ENCODE measurements around the gene TMCC2. TPM values are rescaled to one million over a fixed set of nuclear protein-coding genes. Genes with fewer than 3 reads are reported as not detected.

The TMCC2 gene
- total RNA-seq, 2 experiments from 2014 or later = 2.6 to 2.7 TPM

DNA sequence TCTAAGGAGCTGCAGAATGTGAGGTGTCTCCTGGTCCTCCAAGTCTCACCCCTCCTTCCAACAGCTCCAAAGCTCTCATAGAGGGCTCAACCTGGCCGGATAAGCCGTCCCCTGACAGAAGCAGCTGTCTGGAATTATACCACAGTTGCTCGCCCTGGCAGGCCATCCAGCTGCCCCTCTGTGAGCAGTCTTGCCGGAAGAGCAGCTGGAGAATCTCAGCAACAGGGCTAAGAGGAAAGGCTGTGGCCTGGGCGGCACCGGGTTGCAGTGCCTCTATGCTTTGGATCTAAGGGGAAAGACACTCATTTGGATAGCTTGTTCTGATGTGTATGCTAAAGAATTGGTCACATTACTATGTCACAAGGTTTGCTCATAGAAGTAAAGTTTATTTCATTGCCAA is 12.4 kb downstream of the TMCC2 start:
- Mint-ChIP-seq H3K4me3 (no peak overlapping the region), H3K9me3 (ENCODE audit: insufficient read depth) (no peaks in the 10 kb centered on the region), H3K27me3 (ENCODE audit: low read depth) (peaks cover 2% of the 10 kb centered on the region), H3K36me3 (ENCODE audit: low read depth) (no peaks in the 10 kb centered on the region), H3K27ac (no peak overlapping the region), H3K4me1 (ENCODE audit: low read depth) (peaks cover 9% of the 10 kb centered on the region)
- ChIA-PET CTCF (interaction anchor here (1.1 to 24.8 kb wide), 3 partner anchors 12 to 33 kb away, joined by 3 to 509 read pairs (median 42); partner anchors contain the start of gene TMCC2), POLR2A (no interaction called here)
- DNase-seq (no peak), ATAC-seq (no peak)

DNA sequence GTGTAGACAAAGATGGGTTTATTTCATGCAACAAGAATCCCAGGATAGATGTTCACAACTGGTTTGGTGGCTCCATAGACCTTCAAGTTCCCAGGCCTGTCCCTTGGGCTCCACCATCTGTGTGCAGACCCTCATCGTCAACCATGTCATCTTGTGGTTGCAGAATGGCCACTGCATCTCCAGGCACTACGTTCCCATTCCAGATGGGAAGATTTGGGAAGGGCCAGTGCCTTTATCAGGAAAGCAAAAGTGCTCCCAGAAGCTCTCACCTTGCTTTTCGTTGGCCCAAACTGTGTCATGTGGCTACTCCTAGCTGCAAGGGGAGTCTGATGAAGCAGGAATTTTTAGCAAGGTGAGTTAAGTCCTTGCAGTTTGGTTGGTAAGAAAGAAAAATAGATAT is 12.8 kb downstream of the TMCC2 start:
- Mint-ChIP-seq H3K4me3 (no peak overlapping the region), H3K27me3 (ENCODE audit: low read depth) (peaks cover 2% of the 10 kb centered on the region), H3K4me1 (ENCODE audit: low read depth) (peaks cover 9% of the 10 kb centered on the region), H3K36me3 (ENCODE audit: low read depth) (no peaks in the 10 kb centered on the region), H3K9me3 (ENCODE audit: insufficient read depth) (no peaks in the 10 kb centered on the region), H3K27ac (no peak overlapping the region)
- ChIA-PET CTCF (interaction anchor here (1.1 to 24.8 kb wide), 3 partner anchors 12 to 33 kb away, joined by 3 to 509 read pairs (median 42); partner anchors contain the start of gene TMCC2), POLR2A (no interaction called here)
- no peak for ATAC-seq
- DNase-seq = no peak

DNA sequence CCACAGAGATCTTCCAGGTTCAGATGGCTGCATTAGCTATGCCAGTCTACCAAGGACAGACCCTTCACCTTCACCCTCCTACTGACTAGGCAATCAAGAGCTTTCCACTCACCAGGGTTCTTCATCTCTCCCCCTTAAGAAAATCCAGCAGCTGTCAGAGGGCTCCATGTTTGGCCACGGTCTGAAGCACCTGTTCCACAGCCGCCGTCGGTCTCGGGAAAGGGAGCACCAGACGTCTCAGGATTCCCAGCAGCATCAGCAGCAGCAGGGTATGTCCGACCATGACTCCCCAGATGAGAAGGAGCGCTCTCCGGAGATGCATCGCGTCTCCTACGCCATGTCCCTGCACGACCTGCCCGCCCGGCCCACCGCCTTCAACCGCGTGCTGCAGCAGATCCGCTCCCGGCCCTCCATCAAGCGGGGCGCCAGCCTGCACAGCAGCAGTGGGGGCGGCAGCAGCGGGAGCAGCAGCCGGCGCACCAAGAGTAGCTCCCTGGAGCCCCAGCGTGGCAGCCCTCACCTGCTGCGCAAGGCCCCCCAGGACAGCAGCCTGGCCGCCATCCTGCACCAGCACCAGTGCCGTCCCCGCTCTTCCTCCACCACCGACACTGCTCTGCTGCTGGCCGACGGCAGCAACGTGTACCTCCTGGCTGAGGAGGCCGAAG is 13.8 kb downstream of the TMCC2 start:
- Mint-ChIP-seq H3K4me1 (ENCODE audit: low read depth) (peaks cover 16% of the 10 kb centered on the region), H3K27ac (no peak overlapping the region), H3K4me3 (no peak overlapping the region), H3K27me3 (ENCODE audit: low read depth) (peaks cover 2% of the 10 kb centered on the region), H3K36me3 (ENCODE audit: low read depth) (no peaks in the 10 kb centered on the region), H3K9me3 (ENCODE audit: insufficient read depth) (no peaks in the 10 kb centered on the region)
- DNase-seq = no peak
- POLR2A ChIA-PET = no interaction called here
- ATAC-seq = no peak
- CTCF ChIA-PET = interaction anchor here (1.1 to 24.8 kb wide), 4 partner anchors 13 to 32 kb away, joined by 3 to 509 read pairs (median 22); partner anchors contain the start of gene TMCC2

DNA sequence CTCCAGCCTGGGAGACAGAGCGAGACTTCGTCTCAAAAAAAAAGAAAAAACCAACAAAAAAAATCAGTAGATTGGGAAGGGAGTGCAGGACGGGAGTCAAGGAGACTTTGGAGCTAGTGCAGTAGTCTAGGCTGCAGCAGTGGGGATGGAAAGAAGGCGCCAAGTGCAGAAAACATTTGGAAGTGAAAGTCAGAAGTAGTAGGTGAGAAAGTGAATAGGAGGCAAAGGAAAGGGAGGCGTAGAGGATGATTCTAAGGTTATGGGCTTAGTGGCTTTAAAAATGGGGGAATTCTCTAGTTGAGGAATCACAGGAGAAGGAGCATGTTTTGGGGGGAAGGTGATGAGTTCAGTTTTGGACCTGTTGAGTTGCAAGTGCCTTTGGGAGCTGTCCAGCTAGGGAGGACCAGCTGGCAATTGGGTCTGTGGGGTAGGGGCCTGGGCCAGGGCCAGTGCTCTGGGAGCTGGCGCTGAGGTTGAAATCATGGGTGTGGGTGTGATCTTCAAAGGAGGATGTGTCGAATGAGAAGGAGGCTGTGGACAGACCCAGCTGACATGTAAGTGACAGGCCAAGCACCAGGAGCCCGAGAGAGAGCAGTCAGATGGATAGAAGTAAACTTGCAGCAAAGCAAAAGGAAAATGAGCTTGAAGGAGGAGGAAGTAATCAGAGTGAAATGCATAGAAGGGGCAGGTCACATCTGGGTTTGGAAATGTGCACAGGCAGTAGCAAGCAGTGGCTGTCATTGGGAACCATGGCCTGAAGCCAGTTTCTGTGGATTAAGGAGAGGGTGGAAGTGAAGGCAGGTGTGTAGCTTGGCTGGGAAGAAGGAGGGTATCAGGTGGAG is 15.8 kb downstream of the TMCC2 start:
- Mint-ChIP-seq H3K4me3 (no peak overlapping the region), H3K4me1 (ENCODE audit: low read depth) (peaks cover 19% of the 10 kb centered on the region), H3K27me3 (ENCODE audit: low read depth) (peaks cover 2% of the 10 kb centered on the region), H3K9me3 (ENCODE audit: insufficient read depth) (no peaks in the 10 kb centered on the region), H3K36me3 (ENCODE audit: low read depth) (no peaks in the 10 kb centered on the region), H3K27ac (no peak overlapping the region)
- ChIA-PET CTCF (interaction anchor here (22.7 to 24.8 kb wide), 2 partner anchors 7 to 11 kb away, joined by 509 read pairs; partner anchors contain the start of gene TMCC2), POLR2A (interaction anchor here (0.6 kb wide), 1 partner anchor 1697 kb away, joined by 3 read pairs; no protein-coding TSS in a partner anchor)
- no peak for DNase-seq
- ATAC-seq = no peak

DNA sequence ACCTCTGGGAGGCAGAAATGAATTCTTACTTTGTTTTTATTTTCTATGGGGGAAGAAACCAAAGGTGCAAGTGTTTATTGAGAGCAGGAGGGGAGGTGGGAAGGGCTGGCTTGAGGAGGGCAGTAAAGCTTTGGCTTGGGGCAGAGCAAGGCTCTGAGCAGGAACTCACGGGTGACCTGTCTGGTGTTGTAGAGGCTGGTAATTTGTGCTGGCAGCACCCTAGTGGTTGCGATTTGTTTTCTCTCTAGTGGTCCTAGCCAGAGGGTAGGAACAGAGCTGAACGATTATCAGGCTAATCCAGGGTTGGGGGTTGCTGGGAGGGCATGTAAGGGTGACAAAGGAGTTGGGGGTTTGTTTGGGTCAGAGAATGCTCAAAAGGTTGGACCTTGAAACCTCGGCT is 16.6 kb downstream of the TMCC2 start:
- Mint-ChIP-seq H3K4me3 (no peak overlapping the region), H3K36me3 (ENCODE audit: low read depth) (no peaks in the 10 kb centered on the region), H3K4me1 (ENCODE audit: low read depth) (peaks cover 19% of the 10 kb centered on the region), H3K27me3 (ENCODE audit: low read depth) (no peaks in the 10 kb centered on the region), H3K27ac (no peak overlapping the region), H3K9me3 (ENCODE audit: insufficient read depth) (no peaks in the 10 kb centered on the region)
- CTCF ChIA-PET = interaction anchor here (22.7 to 24.8 kb wide), 2 partner anchors 8 to 10 kb away, joined by 509 read pairs; partner anchors contain the start of gene TMCC2
- ATAC-seq = no peak
- POLR2A ChIA-PET = interaction anchor here (0.6 kb wide), 1 partner anchor 1698 kb away, joined by 3 read pairs; no protein-coding TSS in a partner anchor
- DNase-seq = no peak

DNA sequence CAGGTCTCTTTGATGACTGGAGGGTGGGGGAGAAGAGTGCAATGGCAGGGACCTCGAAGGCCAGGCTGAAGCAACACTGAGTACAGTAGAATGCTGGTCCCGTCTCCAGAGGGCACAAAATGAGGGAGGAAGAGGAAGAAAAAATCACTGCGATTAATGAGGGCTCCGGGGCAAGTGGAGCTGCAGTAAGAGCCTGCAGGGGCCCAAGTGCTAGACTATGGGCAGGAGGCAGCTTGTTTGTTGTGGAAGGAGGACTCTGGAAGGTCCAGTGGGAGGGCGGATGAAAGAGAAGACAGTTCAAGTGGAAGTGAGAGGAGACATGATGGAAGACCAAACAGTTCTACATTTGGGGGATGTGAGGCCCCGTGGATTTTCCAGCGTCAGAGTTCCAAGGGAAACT is 17.4 kb downstream of the TMCC2 start:
- POLR2A ChIA-PET = no interaction called here

DNA sequence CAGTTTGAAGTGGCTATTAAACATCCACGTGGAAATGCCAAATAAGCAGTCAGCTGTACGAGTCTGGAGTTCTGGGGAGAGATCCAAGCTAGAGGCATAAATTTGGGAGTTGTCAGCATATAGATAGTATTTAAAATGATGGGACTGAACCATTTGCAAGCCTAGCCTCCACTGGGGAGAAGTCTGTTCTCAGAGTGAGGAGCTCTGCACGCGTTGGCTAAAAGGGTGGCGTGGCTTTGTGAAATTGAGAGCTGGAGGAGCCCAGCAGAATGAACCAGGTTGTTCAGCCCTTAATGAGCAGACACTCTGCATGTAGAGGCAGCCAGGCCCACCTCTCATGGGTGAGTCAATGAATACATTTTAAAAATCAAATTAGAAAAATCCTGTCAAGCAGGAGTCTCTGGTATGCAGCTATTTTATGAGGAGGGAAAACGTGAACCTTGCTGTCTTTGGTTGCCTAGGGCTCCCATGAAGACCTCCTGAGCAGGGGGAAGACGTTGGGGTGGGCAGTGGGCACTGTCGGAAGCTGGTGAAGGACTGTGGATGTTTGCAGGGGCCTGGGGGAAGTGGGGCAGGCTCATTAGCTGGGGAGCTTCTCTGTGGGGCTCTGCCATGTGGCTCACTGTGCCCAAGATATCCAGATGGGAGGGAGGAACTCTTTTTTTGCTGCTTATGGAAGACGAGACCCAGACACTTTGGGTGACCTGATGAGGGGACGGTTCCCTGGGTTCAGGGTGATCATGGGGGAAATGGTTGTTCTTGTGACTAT is 18.8 kb downstream of the TMCC2 start:
- ChIA-PET POLR2A (interaction anchor here (1.3 kb wide), 1 partner anchor 34 kb away, joined by 3 read pairs; no protein-coding TSS in a partner anchor), CTCF (interaction anchor here (0.7 to 24.8 kb wide), 11 partner anchors 8 to 257 kb away, joined by 3 to 509 read pairs (median 3); partner anchors contain the start of gene TMCC2)
- Mint-ChIP-seq H3K27ac (no peak overlapping the region), H3K4me3 (no peak overlapping the region), H3K9me3 (ENCODE audit: insufficient read depth) (no peaks in the 10 kb centered on the region), H3K27me3 (ENCODE audit: low read depth) (no peaks in the 10 kb centered on the region), H3K4me1 (ENCODE audit: low read depth) (peaks cover 19% of the 10 kb centered on the region), H3K36me3 (ENCODE audit: low read depth) (no peaks in the 10 kb centered on the region)
- no peak for ATAC-seq
- DNase-seq = no peak

More for the DNA sequence above, 17.4 kb downstream of the TMCC2 start:
- H3K27ac Mint-ChIP-seq = no peak overlapping the region
- no peaks in the 10 kb centered on the region for H3K36me3 Mint-ChIP-seq (ENCODE audit: low read depth)
- DNase-seq (no peak), ATAC-seq (no peak)
- no peaks in the 10 kb centered on the region for H3K27me3 Mint-ChIP-seq (ENCODE audit: low read depth)
- CTCF ChIA-PET = interaction anchor here (1.1 to 24.8 kb wide), 4 partner anchors 9 to 103 kb away, joined by 3 to 509 read pairs (median 256); partner anchors contain the start of gene TMCC2
- peaks cover 19% of the 10 kb centered on the region for H3K4me1 Mint-ChIP-seq (ENCODE audit: low read depth)
- H3K9me3 Mint-ChIP-seq (ENCODE audit: insufficient read depth) = no peaks in the 10 kb centered on the region
- H3K4me3 Mint-ChIP-seq = no peak overlapping the region

DNA sequence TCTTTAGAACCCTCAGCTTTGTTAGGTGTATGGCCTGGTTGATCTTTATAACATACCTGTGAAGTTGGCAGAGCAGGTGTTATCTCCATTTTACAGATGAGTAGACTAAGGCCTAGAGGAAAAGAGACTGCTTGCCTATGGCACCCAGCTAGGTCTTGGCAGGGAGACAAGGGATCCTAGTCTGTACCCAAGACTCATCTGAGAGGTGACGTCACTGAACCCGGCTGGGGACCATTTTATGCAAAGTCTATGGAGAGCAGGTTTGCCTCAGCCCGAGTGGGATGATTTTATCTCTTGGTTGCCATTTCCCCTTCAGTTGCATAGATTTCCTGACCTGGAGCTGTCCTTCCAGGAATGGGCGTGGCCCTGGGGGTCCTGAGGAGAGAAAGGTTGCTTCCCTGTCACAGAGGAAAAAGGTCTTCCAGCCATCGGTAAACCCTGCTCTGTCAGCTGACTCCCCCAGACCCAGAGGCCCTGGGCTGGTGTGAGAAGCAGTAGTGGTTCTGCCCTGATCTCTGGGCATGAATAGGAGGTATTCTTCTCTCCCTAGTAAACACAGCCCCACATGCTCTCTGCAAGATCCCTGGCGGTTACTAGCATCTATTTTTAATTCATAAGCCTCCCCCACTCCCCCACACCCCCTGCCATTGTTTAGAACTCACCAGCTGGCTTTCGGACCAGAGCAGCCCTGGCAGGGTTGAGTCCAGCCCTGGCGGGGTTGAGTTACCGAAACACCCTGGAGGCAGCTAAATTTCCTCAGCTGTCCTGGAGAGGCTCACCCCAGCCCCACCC is 19.6 kb downstream of the TMCC2 start:
- CTCF ChIA-PET = interaction anchor here (0.8 to 24.8 kb wide), 7 partner anchors 7 to 107 kb away, joined by 3 to 509 read pairs (median 3); partner anchors contain the start of gene TMCC2
- ATAC-seq (no peak), DNase-seq (no peak)
- H3K27ac Mint-ChIP-seq = no peak overlapping the region
- no peaks in the 10 kb centered on the region for H3K9me3 Mint-ChIP-seq (ENCODE audit: insufficient read depth)
- POLR2A ChIA-PET = interaction anchor here (1.3 kb wide), 1 partner anchor 35 kb away, joined by 3 read pairs; no protein-coding TSS in a partner anchor
- H3K27me3 Mint-ChIP-seq (ENCODE audit: low read depth) = no peaks in the 10 kb centered on the region
- no peak overlapping the region for H3K4me3 Mint-ChIP-seq
- peaks cover 19% of the 10 kb centered on the region for H3K4me1 Mint-ChIP-seq (ENCODE audit: low read depth)
- H3K36me3 Mint-ChIP-seq (ENCODE audit: low read depth) = no peaks in the 10 kb centered on the region

DNA sequence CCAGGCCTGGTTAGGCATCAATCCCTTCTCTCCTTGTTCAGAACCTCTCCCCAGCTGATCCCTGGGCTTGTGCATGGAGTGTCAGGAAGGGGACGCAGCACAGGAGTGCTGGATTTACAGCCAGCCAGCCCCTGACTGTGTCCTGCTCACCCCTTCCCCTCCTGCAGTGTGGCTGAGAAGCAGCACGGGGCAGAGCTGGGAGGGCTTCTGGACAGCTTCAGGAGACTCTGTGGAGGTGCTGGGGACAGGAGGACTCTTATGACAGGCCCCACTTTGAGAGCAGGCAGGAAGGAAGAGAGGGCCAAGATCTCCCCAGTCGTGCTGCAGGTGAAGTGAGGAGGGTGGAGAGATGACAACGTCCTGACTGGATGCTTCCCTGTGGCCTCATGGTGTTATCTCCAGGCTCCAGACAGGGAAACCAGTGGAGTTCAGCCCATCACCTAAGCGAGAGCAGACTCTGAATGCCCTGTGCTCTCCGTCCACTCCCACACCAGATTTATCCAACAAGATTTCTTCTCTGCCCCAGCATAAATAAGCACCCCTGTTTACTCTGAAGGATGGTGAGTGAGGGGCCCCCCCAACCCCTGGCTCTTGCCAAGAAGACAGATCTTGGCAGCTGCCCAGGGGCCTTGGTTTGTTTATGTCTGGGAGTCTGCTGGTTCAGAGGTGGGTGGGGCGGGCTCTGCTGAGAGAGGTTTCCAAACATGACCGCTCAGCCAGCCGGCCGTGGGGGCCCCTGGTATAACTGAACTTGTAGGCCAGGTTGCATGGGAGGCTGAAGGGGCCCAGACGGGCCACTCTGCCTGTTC is 21.3 kb downstream of the TMCC2 start:
- Mint-ChIP-seq H3K4me1 (ENCODE audit: low read depth) (peaks cover 19% of the 10 kb centered on the region), H3K9me3 (ENCODE audit: insufficient read depth) (no peaks in the 10 kb centered on the region), H3K27ac (no peak overlapping the region), H3K4me3 (no peak overlapping the region), H3K27me3 (ENCODE audit: low read depth) (no peaks in the 10 kb centered on the region), H3K36me3 (ENCODE audit: low read depth) (no peaks in the 10 kb centered on the region)
- no peak for DNase-seq
- CTCF ChIA-PET = interaction anchor here (22.7 to 24.8 kb wide), 2 partner anchors 6 to 13 kb away, joined by 509 read pairs; partner anchors contain the start of gene TMCC2
- no peak for ATAC-seq
- POLR2A ChIA-PET = no interaction called here

DNA sequence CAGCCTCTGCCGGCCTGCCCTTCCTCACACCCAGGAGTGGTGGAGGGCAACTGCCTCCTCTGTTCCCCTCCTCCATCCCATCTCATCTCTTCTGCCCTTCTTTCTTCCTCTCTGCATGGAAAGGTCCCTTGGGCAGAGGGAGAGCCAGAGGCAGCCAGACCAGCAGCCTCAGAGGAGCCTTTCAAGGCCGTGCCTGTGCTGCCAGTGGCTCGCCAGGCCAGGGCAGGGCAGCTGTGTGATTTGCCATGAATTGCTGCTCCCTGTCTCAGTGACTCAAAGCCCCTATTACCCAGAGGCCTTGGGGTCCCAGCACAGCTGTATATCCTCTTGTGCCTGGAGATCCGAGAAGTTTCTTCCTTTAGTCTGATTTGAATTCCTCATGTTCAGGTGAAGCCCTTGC is 21.9 kb downstream of the TMCC2 start:
- CTCF ChIA-PET = interaction anchor here (1.8 to 22.7 kb wide), 2 partner anchors 13 to 24 kb away, joined by 5 to 509 read pairs; partner anchors contain the start of gene TMCC2
- Mint-ChIP-seq H3K4me3 (no peak overlapping the region), H3K27me3 (ENCODE audit: low read depth) (no peaks in the 10 kb centered on the region), H3K9me3 (ENCODE audit: insufficient read depth) (no peaks in the 10 kb centered on the region), H3K4me1 (ENCODE audit: low read depth) (peaks cover 19% of the 10 kb centered on the region), H3K27ac (no peak overlapping the region), H3K36me3 (ENCODE audit: low read depth) (no peaks in the 10 kb centered on the region)
- POLR2A ChIA-PET = interaction anchor here (0.6 kb wide), 1 partner anchor 51 kb away, joined by 3 read pairs; no protein-coding TSS in a partner anchor
- DNase-seq (no peak), ATAC-seq (no peak)
